SK-N-SH (cell line): ENCODE data around the gene RHOA. TPM values are rescaled to one million over a fixed set of nuclear protein-coding genes. Genes with fewer than 3 reads are reported as not detected.
A peak's percentile ranks its signal among the peaks of the same experiment; 100 is the strongest.

Source experiments
- CTCF ChIA-PET: fragments of 300-600, 350-600 bp; formaldehyde crosslinking; extraction: SDS; loops from one replicate; lab custom pipeline; 2021; lab: Yijun Ruan, JAX
- POLR2A ChIA-PET: fragments of 350-600 bp; sonication (Branson Sonifier 250); formaldehyde crosslinking; extraction: SDS; loops from one replicate; lab custom pipeline; 2020; ENCODE audit warnings: antibody characterized with exemption, inconsistent platforms; lab: Yijun Ruan, JAX
- DNase-seq: peaks from one replicate; pipeline ENCODE4 v3.0.0; 2012
- H2AFZ ChIP-seq: fragments of 200-600 bp; sonication (generic); 2 replicates; pipeline ENCODE4 v1.8.1; 2016; ENCODE audit warnings: antibody characterized with exemption, mild to moderate bottlenecking, low read depth
- H3F3A ChIP-seq: fragments of 200-600 bp; sonication (generic); replicated peaks from 2 replicates; pipeline ENCODE3; 2016; ENCODE audit warnings: antibody characterized with exemption, mild to moderate bottlenecking; ENCODE audit not compliant: insufficient read depth
- H3K27ac ChIP-seq, 2 experiments: fragments of 200-500 bp in 1 of 2; fragments of 200-600 bp in 1 of 2; sonication (Bioruptor generic) in 1 of 2; sonication (generic), shearing (Covaris generic) in 1 of 2; 2 replicates each; pipeline versions ENCODE4 v1.5.1 to v1.6.1; 2014 to 2016; ENCODE audit warnings: low read depth in 2 of 2, inconsistent platforms in 1 of 2, low read length in 1 of 2, mild to moderate bottlenecking in 1 of 2, mixed read lengths in 1 of 2
- H3K27me3 ChIP-seq: fragments of 200-600 bp; sonication (generic), shearing (Covaris generic); 2 replicates; pipeline ENCODE4 v1.6.1; 2016; ENCODE audit warnings: mixed run types; ENCODE audit not compliant: insufficient read depth
- H3K36me3 ChIP-seq, 2 experiments: fragments of 200-500 bp in 1 of 2; fragments of 200-600 bp in 1 of 2; sonication (Bioruptor generic) in 1 of 2; sonication (generic) in 1 of 2; replicated peaks in 1 of 2; 2 replicates each; pipeline versions ENCODE3 to v1.5.1; 2014 to 2016; ENCODE audit warnings: low read length in 1 of 2, mild to moderate bottlenecking in 1 of 2; ENCODE audit not compliant: insufficient read depth in 2 of 2, control insufficient read depth in 1 of 2
- H3K4me1 ChIP-seq, 2 experiments: fragments of 200-500 bp in 1 of 2; fragments of 200-600 bp in 1 of 2; sonication (Bioruptor generic) in 1 of 2; sonication (generic), shearing (Covaris generic) in 1 of 2; 2 replicates each; pipeline versions ENCODE4 v1.5.1 to v1.6.1; 2014 to 2016; ENCODE audit warnings: low read depth in 1 of 2, low read length in 1 of 2, mixed run types in 1 of 2; ENCODE audit not compliant: insufficient read depth in 2 of 2, control insufficient read depth in 1 of 2
- H3K4me2 ChIP-seq: fragments of 200-600 bp; sonication (generic), shearing (Covaris generic); 2 replicates; pipeline ENCODE4 v1.6.1; 2017; ENCODE audit warnings: mixed run types
- H3K4me3 ChIP-seq, 2 experiments: fragments of 200-500 bp in 1 of 2; fragments of 200-600 bp in 1 of 2; sonication (Bioruptor generic) in 1 of 2; sonication (generic), shearing (Covaris generic) in 1 of 2; 2 replicates each; pipeline versions ENCODE4 v1.5.1 to v1.8.1; 2014 to 2016; ENCODE audit warnings: low read depth in 2 of 2, inconsistent platforms in 1 of 2, low read length in 1 of 2, mild to moderate bottlenecking in 1 of 2, mixed read lengths in 1 of 2, moderate library complexity in 1 of 2
- H3K79me2 ChIP-seq: fragments of 200-600 bp; sonication (generic); 2 replicates; pipeline ENCODE4 v1.8.1; 2017; ENCODE audit warnings: mild to moderate bottlenecking; ENCODE audit not compliant: insufficient read depth
- H3K9ac ChIP-seq: fragments of 200-600 bp; sonication (generic); 2 replicates; pipeline ENCODE4 v1.6.1; 2017; ENCODE audit warnings: mixed run types
- H3K9me2 ChIP-seq: fragments of 200-600 bp; sonication (generic); 2 replicates; pipeline ENCODE4 v1.6.1; 2017; ENCODE audit warnings: mixed run types
- H3K9me3 ChIP-seq: fragments of 200-600 bp; sonication (generic); 2 replicates; pipeline ENCODE4 v1.6.1; 2017; ENCODE audit warnings: mixed run types, mild to moderate bottlenecking, moderate library complexity
- H4K20me1 ChIP-seq: fragments of 200-600 bp; sonication (generic); 2 replicates; pipeline ENCODE4 v1.6.1; 2017; ENCODE audit warnings: mild to moderate bottlenecking, mixed run types; ENCODE audit not compliant: insufficient read depth
- MXI1 ChIP-seq: IDR thresholded peaks from 2 replicates; pipeline ENCODE4 v1.6.1; 2012; ENCODE audit warnings: mild to moderate bottlenecking, low read depth, low read length, improper control_type of control experiment
- NFIC ChIP-seq: IDR thresholded peaks from 2 replicates; pipeline ENCODE4 v1.4.0; 2012; ENCODE audit warnings: borderline replicate concordance
- RAD21 ChIP-seq: IDR thresholded peaks from 2 replicates; pipeline ENCODE4 v1.6.1; 2012; ENCODE audit warnings: mild to moderate bottlenecking, low read length
- SIN3A ChIP-seq: IDR thresholded peaks from 2 replicates; pipeline ENCODE4 v1.6.1; 2012; ENCODE audit warnings: low read depth, mild to moderate bottlenecking, low read length, moderate library complexity, borderline replicate concordance
- SMC3 ChIP-seq: IDR thresholded peaks from 2 replicates; pipeline ENCODE4 v1.6.1; 2012; ENCODE audit warnings: low read depth, low read length, improper control_type of control experiment
- TCF12 ChIP-seq: IDR thresholded peaks from 2 replicates; pipeline ENCODE4 v1.4.0; 2012
- WGBS: methylation state at CpG from one replicate; pipeline ENCODE4 v1.1.6; 2017; ENCODE audit warnings: low lambda C conversion rate; 5-methylcytosine and 5-hydroxymethylcytosine counted together
- polyA plus RNA-seq, 3 experiments: library from polyadenylated mRNA; depleted of rRNA; stranded (reverse); fragments of >200 nt; gene quantifications; 2 replicates each; pipeline ENCODE4 v1.2.3, GENCODE V29; 2012
- TF ChIP-seq, protein P1 (sequence below): IDR thresholded peaks from 2 replicates; pipeline ENCODE4 v1.4.0; 2012; ENCODE audit warnings: low read depth, borderline replicate concordance
- TF ChIP-seq, protein P2 (sequence below): fragments of 200-600 bp; sonication (generic); IDR thresholded peaks from 2 replicates; pipeline ENCODE4 v1.6.1; 2017; ENCODE audit warnings: antibody characterized with exemption, mild to moderate bottlenecking, moderate library complexity

The RHOA gene
- polyA plus RNA-seq, 1 of the 3 experiments (the other 2 are of a cell fraction) = 312 TPM

DNA sequence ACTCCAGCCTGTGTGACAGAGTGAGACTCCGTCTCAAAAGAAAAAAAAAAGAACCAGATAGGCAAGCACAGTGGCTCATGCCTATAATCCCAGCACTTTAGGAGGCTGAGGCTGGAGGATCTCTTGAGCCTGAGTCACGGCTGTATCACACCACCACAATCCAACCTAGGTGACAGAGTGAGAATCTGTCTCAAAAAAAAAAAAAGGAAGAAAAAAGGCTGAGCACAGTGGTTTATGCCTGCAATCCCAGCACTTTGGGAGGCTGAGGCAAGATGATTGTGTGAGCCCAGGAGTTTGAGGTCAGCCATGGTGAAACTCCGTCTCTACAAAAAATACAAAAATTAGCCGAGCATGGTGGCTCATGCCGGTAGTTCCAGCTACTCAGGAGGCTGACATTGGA lies 23.0 kb upstream of the RHOA start:
- TF ChIP-seq SMC3 = no peak
- no peak for TF ChIP-seq SIN3A
- TF ChIP-seq NFIC = no peak
- no peak for TF ChIP-seq TCF12
- TF ChIP-seq, protein P1, sequence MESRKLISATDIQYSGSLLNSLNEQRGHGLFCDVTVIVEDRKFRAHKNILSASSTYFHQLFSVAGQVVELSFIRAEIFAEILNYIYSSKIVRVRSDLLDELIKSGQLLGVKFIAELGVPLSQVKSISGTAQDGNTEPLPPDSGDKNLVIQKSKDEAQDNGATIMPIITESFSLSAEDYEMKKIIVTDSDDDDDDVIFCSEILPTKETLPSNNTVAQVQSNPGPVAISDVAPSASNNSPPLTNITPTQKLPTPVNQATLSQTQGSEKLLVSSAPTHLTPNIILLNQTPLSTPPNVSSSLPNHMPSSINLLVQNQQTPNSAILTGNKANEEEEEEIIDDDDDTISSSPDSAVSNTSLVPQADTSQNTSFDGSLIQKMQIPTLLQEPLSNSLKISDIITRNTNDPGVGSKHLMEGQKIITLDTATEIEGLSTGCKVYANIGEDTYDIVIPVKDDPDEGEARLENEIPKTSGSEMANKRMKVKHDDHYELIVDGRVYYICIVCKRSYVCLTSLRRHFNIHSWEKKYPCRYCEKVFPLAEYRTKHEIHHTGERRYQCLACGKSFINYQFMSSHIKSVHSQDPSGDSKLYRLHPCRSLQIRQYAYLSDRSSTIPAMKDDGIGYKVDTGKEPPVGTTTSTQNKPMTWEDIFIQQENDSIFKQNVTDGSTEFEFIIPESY = no peak
- TF ChIP-seq, all 33 proteins: peak for 0
- H3K9me3 ChIP-seq = no peaks in the 10 kb centered on the region
- H3K9me2 ChIP-seq = no peaks in the 10 kb centered on the region
- H3K9ac ChIP-seq = no peak overlapping the region
- no peaks in the 10 kb centered on the region for H3K36me3 ChIP-seq
- DNase-seq = no peak
- no peak overlapping the region for H2AFZ ChIP-seq
- no peak overlapping the region for H3K27ac ChIP-seq
- no peaks in the 10 kb centered on the region for H4K20me1 ChIP-seq
- H3K79me2 ChIP-seq = no peaks in the 10 kb centered on the region
- no peak overlapping the region for H3K4me2 ChIP-seq
- H3F3A ChIP-seq = no peaks in the 10 kb centered on the region
- H3K4me3 ChIP-seq = no peak overlapping the region
- ChIA-PET POLR2A (no interaction called here), CTCF (interaction anchor here (2.5 kb wide), 1 partner anchor 14 kb away, joined by 13 read pairs; no protein-coding TSS in a partner anchor)
- 81% methylated on average over 4 of the region's 5 CpGs for WGBS
- H3K4me1 ChIP-seq = peaks cover 0 to 2% of the 10 kb centered on the region in 2 experiments; a peak in 1 of 4 replicates
- no peaks in the 10 kb centered on the region for H3K27me3 ChIP-seq

DNA sequence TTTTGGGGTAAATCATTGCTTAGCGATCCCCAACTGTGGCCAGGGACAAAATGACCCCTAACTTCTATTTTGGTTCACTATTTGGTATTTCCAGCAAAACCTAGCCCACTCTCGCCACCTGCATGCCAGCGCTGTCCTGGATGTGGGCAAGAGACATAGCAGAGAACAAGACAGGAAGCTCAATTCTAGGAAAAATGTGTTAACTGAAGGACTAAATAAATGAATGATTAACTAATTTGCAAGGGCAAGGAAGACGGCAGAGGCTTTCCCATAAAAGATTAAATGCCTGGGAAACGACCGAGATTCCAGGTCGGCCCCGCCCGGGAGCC lies 16.9 kb upstream of the RHOA start:
- Histone ChIP-seq H3K9me3 (no peaks in the 10 kb centered on the region), H3K27me3 (no peaks in the 10 kb centered on the region), H4K20me1 (no peaks in the 10 kb centered on the region), H3K9me2 (no peaks in the 10 kb centered on the region), H3F3A (peaks cover 3% of the 10 kb centered on the region), H3K27ac (peak overlapping the region; percentile 68 to 92), H3K36me3 (peaks cover 0 to 18% of the 10 kb centered on the region in 2 experiments), H3K4me2 (peak overlapping the region; percentile 88), H3K79me2 (peaks cover 12% of the 10 kb centered on the region; the same call in 1 of the 2 replicates), H3K4me3 (peak overlapping the region; percentile 59 to 88), H2AFZ (peak overlapping the region; percentile 94), H3K4me1 (peaks cover 0 to 5% of the 10 kb centered on the region in 2 experiments; a peak in 1 of 4 replicates), H3K9ac (peak overlapping the region; percentile 89)
- POLR2A ChIA-PET = interaction anchor here (0.5 to 1.5 kb wide), 6 partner anchors 12 to 178 kb away, joined by 5 to 10 read pairs (median 6); partner anchors contain the start of genes GPX1, RHOA, TCTA and USP4
- TF ChIP-seq, protein P2, sequence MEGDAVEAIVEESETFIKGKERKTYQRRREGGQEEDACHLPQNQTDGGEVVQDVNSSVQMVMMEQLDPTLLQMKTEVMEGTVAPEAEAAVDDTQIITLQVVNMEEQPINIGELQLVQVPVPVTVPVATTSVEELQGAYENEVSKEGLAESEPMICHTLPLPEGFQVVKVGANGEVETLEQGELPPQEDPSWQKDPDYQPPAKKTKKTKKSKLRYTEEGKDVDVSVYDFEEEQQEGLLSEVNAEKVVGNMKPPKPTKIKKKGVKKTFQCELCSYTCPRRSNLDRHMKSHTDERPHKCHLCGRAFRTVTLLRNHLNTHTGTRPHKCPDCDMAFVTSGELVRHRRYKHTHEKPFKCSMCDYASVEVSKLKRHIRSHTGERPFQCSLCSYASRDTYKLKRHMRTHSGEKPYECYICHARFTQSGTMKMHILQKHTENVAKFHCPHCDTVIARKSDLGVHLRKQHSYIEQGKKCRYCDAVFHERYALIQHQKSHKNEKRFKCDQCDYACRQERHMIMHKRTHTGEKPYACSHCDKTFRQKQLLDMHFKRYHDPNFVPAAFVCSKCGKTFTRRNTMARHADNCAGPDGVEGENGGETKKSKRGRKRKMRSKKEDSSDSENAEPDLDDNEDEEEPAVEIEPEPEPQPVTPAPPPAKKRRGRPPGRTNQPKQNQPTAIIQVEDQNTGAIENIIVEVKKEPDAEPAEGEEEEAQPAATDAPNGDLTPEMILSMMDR = 0 out of 2 replicates have a peak, but pooled peaks have one; percentile 15
- TF ChIP-seq MXI1 (no peak), RAD21 (peak; percentile 37)
- no peak for DNase-seq
- CTCF ChIA-PET = interaction anchor here (0.5 to 2.2 kb wide), 6 partner anchors 11 to 334 kb away, joined by 3 to 6 read pairs (median 4); partner anchors contain the start of gene QRICH1
- 12% methylated on average over 9 of the region's 9 CpGs for WGBS
